LHCN-M2 (cell line): ENCODE measurements around the gene NTM. TPM values are rescaled to one million over a fixed set of nuclear protein-coding genes. Genes with fewer than 3 reads are reported as not detected.

ENCODE experiments used
- DNase-seq: peaks from one replicate; pipeline ENCODE4 v3.0.0-alpha.2; 2012; ENCODE audit warnings: low read depth
- total RNA-seq: library from RNA; depleted of rRNA; stranded (reverse); fragments of >200 nt; gene quantifications from 2 replicates; pipeline ENCODE4 v1.2.3, GENCODE V29; 2014

Gene NTM
- total RNA-seq, 1 experiment from 2014 or later, result 45.6 TPM

- DNase-seq, result no peak
Measured at GRCh38 chr11:131373095-131373725, 2.8 kb downstream of the NTM start.

GRCh38 chr11:131373756-131374155 is 3.3 kb downstream of the NTM start:
- DNase-seq, result no peak

- no peak for DNase-seq
Measured at GRCh38 chr11:131375421-131375820, 5.0 kb downstream of the NTM start.

- DNase-seq, result no peak
Measured at GRCh38 chr11:131375915-131376314, 5.5 kb downstream of the NTM start.

- DNase-seq, result no peak
Measured at GRCh38 chr11:131378931-131379330, 8.5 kb downstream of the NTM start.

- no peak for DNase-seq
Measured at GRCh38 chr11:131385763-131386390, 15.5 kb downstream of the NTM start.

- no peak for DNase-seq
Measured at GRCh38 chr11:131386408-131386807, 16.0 kb downstream of the NTM start.

- DNase-seq, result no peak
Measured at GRCh38 chr11:131388030-131388429, 17.6 kb downstream of the NTM start.

- peak; percentile 6 for DNase-seq
Measured at GRCh38 chr11:131389582-131389981, 19.2 kb downstream of the NTM start.

GRCh38 chr11:131391176-131391575 is 20.8 kb downstream of the NTM start:
- no peak for DNase-seq

- DNase-seq, result no peak
Measured at GRCh38 chr11:131392528-131393255, 22.3 kb downstream of the NTM start.

GRCh38 chr11:131393691-131394090 is 23.3 kb downstream of the NTM start:
- DNase-seq, result no peak

- no peak for DNase-seq
Measured at GRCh38 chr11:131397675-131398074, 27.3 kb downstream of the NTM start.

GRCh38 chr11:131402040-131402439 is 31.6 kb downstream of the NTM start:
- DNase-seq, result no peak

- DNase-seq, result no peak
Measured at GRCh38 chr11:131404010-131404409, 33.6 kb downstream of the NTM start.

GRCh38 chr11:131408025-131408640 is 37.7 kb downstream of the NTM start:
- peak; percentile 23 for DNase-seq

- no peak for DNase-seq
Measured at GRCh38 chr11:131409345-131409744, 38.9 kb downstream of the NTM start.

- DNase-seq, result no peak
Measured at GRCh38 chr11:131411636-131412035, 41.2 kb downstream of the NTM start.

GRCh38 chr11:131412061-131412460 is 41.6 kb downstream of the NTM start:
- no peak for DNase-seq

- DNase-seq, result no peak
Measured at GRCh38 chr11:131413217-131413616, 42.8 kb downstream of the NTM start.

GRCh38 chr11:131418189-131418588 is 47.8 kb downstream of the NTM start:
- DNase-seq, result no peak

GRCh38 chr11:131421066-131421855 is 50.8 kb downstream of the NTM start:
- no peak for DNase-seq
